Activated CD8-positive, alpha-beta T cell treated with anti-CD3 and anti-CD28 coated beads for 36 hours (primary cell): ENCODE data around the gene ROR2. TPM values are rescaled to one million over a fixed set of nuclear protein-coding genes. Genes with fewer than 3 reads are reported as not detected.

Experiments used
- ATAC-seq: fragments of 200-7000 bp; cut with Tn5 transposase; one replicate; pipeline ENCODE4 v1.10.0; 2021; ENCODE audit warnings: mild to moderate bottlenecking, moderate library complexity
- CTCF ChIA-PET: fragments of 350-600 bp; sonication (Branson Sonifier 250); formaldehyde crosslinking; loops from one replicate; lab custom pipeline; 2021; ENCODE audit warnings: antibody characterized with exemption; lab: Charles Lee
- POLR2A ChIA-PET: fragments of 350-600 bp; sonication (Branson Sonifier 250); formaldehyde crosslinking; loops from one replicate; lab custom pipeline; 2021; ENCODE audit warnings: antibody characterized with exemption; lab: Charles Lee
- DNase-seq: peaks from one replicate; pipeline ENCODE4 v3.0.0-alpha.2; 2020
- H3K27ac Mint-ChIP-seq: one replicate; pipeline ENCODE4 v1.8.0; 2021; ENCODE audit warnings: mild to moderate bottlenecking, mixed read lengths
- H3K27me3 Mint-ChIP-seq: one replicate; pipeline ENCODE4 v1.8.0; 2021; ENCODE audit warnings: mixed read lengths
- H3K36me3 Mint-ChIP-seq: one replicate; pipeline ENCODE4 v1.8.0; 2021; ENCODE audit warnings: low read depth, mixed read lengths
- H3K4me1 Mint-ChIP-seq: one replicate; pipeline ENCODE4 v1.8.0; 2021; ENCODE audit warnings: low read depth, mixed read lengths
- H3K4me3 Mint-ChIP-seq: one replicate; pipeline ENCODE4 v1.8.0; 2021; ENCODE audit warnings: mild to moderate bottlenecking, moderate library complexity, mixed read lengths
- H3K9me3 Mint-ChIP-seq: one replicate; pipeline ENCODE4 v1.8.0; 2021; ENCODE audit warnings: mixed read lengths
- intact Hi-C: fragments of 100-400 bp; cut with micrococcal nuclease; formaldehyde crosslinking; loops from one replicate; pipeline ENCODE4 v1.10.0; 2022
- total RNA-seq, 2 experiments: library from RNA; stranded (reverse); gene quantifications; one replicate each; pipeline ENCODE4 v1.2.3, GENCODE V29; 2021
- TF ChIP-seq, protein P1 (sequence below): fragments of 200-600 bp; IDR thresholded peaks from one replicate; pipeline ENCODE4 v1.8.0; 2022; ENCODE audit warnings: antibody characterized with exemption, mild to moderate bottlenecking

Gene ROR2
- total RNA-seq, 2 experiments from 2014 or later, result not detected

DNA sequence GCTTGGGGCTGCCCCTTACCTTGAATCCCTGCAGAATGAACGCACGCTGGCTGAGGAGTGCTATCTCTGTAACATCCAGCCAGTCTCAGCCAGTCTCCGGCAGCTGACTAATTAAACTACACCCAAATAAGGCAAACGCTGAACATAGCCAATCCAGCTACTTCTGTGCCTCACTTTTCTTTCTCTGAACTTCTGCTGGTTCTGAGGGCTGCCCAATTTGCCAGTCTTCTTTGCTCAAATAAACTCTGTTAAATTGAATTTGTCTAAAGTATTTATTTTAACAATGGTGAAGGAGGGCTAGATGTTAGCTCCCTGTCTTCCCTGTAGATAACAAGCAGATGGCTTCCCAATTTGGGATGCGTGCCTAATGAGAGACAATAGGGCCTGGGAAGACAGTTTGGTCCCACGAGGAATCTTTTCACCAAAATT is 372.4 kb downstream of the ROR2 start:
- intact Hi-C loops, result no loop called here
- Mint-ChIP-seq H3K4me1 (no peaks in the 10 kb centered on the region), H3K36me3 (no peaks in the 10 kb centered on the region), H3K9me3 (no peaks in the 10 kb centered on the region), H3K27me3 (peaks cover 6% of the 10 kb centered on the region), H3K4me3 (no peak overlapping the region), H3K27ac (no peak overlapping the region)
- TF ChIP-seq, protein P1, sequence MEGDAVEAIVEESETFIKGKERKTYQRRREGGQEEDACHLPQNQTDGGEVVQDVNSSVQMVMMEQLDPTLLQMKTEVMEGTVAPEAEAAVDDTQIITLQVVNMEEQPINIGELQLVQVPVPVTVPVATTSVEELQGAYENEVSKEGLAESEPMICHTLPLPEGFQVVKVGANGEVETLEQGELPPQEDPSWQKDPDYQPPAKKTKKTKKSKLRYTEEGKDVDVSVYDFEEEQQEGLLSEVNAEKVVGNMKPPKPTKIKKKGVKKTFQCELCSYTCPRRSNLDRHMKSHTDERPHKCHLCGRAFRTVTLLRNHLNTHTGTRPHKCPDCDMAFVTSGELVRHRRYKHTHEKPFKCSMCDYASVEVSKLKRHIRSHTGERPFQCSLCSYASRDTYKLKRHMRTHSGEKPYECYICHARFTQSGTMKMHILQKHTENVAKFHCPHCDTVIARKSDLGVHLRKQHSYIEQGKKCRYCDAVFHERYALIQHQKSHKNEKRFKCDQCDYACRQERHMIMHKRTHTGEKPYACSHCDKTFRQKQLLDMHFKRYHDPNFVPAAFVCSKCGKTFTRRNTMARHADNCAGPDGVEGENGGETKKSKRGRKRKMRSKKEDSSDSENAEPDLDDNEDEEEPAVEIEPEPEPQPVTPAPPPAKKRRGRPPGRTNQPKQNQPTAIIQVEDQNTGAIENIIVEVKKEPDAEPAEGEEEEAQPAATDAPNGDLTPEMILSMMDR, result no peak
- no peak for DNase-seq
- ChIA-PET POLR2A (no interaction called here), CTCF (no interaction called here)
- ATAC-seq, result no peak

DNA sequence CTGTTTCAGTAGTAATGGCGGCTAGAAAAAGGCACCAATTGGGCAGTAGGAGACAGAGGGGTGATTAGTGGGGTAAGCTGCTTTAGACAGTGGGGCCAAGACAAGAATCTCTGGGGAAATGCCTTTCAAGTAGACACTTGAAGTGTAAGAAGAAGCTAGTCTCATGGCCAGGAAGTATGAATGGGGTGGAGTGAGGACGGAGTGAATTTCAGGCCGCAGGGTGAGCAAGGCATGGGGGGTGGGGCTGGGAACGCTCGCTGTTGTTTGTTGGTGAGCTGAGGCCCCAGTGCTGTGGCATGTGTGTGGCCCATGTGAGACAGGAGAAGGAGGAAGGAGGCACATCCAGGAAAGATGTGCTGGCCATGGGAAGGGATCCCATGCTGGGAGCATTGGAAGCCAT is 377.2 kb downstream of the ROR2 start:
- DNase-seq (no peak), ATAC-seq (no peak)
- H3K9me3 Mint-ChIP-seq, result no peaks in the 10 kb centered on the region
- no peak overlapping the region for H3K27ac Mint-ChIP-seq
- TF ChIP-seq, protein P1, result no peak
- POLR2A ChIA-PET, result no interaction called here
- intact Hi-C loops, result no loop called here
- H3K36me3 Mint-ChIP-seq, result no peaks in the 10 kb centered on the region
- H3K27me3 Mint-ChIP-seq, result peaks cover 18% of the 10 kb centered on the region
- no peaks in the 10 kb centered on the region for H3K4me1 Mint-ChIP-seq
- CTCF ChIA-PET, result no interaction called here
- H3K4me3 Mint-ChIP-seq, result no peak overlapping the region

DNA sequence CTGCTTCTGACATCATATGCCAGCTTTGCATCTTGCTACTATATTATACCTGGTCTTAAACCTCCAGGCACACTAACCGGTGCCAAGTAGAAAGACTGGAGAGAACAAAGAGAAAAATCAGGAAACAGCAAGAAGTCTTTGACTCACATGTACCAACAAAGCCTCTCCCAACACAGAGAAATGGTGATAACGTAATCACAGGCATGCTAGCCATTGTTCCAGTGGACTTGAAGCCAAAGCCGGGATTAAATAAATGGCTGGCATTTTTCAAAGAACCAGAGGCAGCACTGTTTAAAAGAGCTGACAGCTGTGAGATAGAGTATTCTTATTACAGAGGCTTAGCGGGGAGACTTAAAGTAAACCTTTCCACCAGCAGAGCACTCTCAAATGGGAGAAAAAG is 378.0 kb downstream of the ROR2 start:
- Mint-ChIP-seq H3K4me1 (no peaks in the 10 kb centered on the region), H3K9me3 (no peaks in the 10 kb centered on the region), H3K4me3 (no peak overlapping the region), H3K27me3 (peaks cover 18% of the 10 kb centered on the region), H3K36me3 (no peaks in the 10 kb centered on the region), H3K27ac (no peak overlapping the region)
- intact Hi-C loops, result no loop called here
- POLR2A ChIA-PET, result no interaction called here
- TF ChIP-seq, protein P1, result no peak
- CTCF ChIA-PET, result no interaction called here
- DNase-seq, result no peak
- no peak for ATAC-seq

DNA sequence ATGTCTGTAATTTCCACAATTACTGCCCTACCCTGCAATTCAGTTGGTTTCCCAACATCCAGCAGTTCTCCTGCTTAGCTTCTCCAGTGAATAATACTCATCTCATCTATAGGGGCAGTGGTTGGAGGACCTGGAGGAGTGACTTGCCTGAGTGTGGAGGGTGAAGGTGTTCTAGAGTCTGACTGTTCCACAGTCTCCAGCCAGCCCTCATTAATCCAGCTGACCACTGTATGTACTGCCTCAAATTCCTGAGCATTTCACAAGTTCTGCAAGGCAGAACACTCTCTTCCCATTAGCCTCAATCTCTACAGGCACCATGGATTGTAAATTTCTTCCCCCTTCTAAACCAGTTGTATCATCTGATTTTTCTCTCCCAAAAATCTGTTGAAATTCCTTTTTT is 379.0 kb downstream of the ROR2 start:
- ChIA-PET POLR2A (no interaction called here), CTCF (no interaction called here)
- H3K4me3 Mint-ChIP-seq, result no peak overlapping the region

DNA sequence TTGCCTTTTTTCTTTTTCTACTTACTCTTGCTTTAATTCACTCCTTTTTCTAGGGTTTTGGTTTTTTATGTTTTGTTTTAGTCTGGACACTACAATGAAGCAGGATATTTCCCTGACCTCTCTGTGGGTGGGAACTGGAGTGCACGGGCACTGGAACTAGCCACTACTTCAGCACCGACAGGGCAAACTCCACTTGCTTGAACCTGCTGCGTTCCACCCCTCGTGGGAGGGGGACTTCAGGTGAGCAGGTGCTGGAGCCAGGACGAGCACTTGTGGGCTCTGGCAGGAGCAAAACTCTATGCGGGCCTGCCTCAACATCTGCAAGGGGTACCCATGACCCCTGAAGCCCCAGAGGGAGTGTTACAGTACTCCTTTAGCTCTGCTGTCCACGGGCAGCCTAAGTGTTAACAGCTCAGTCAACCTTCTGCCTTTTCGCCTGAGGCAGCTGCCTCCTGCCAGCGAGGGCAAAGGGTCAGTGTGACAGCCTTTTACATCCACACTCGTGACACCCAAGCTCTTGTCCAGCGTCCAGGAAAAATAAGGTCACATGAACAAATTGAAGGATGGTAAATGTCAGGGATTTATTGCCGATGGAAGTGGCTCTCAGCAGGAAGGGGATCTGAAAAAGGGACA is 382.3 kb downstream of the ROR2 start:
- POLR2A ChIA-PET, result no interaction called here
- CTCF ChIA-PET, result no interaction called here
- DNase-seq (no peak), ATAC-seq (no peak)
- peaks cover 12% of the 10 kb centered on the region for H3K27me3 Mint-ChIP-seq
- no peaks in the 10 kb centered on the region for H3K36me3 Mint-ChIP-seq
- no peak overlapping the region for H3K4me3 Mint-ChIP-seq
- H3K27ac Mint-ChIP-seq, result no peak overlapping the region
- intact Hi-C loops, result no loop called here
- no peaks in the 10 kb centered on the region for H3K9me3 Mint-ChIP-seq
- H3K4me1 Mint-ChIP-seq, result no peaks in the 10 kb centered on the region
- TF ChIP-seq, protein P1, result no peak

More for the DNA sequence above, 379.0 kb downstream of the ROR2 start:
- H3K27ac Mint-ChIP-seq, result no peak overlapping the region
- H3K9me3 Mint-ChIP-seq, result no peaks in the 10 kb centered on the region
- TF ChIP-seq, protein P1, result no peak
- intact Hi-C loops, result no loop called here
- ATAC-seq (no peak), DNase-seq (no peak)
- H3K4me1 Mint-ChIP-seq, result no peaks in the 10 kb centered on the region
- H3K36me3 Mint-ChIP-seq, result no peaks in the 10 kb centered on the region
- H3K27me3 Mint-ChIP-seq, result peaks cover 18% of the 10 kb centered on the region
